PFSK-1 (cell line): ENCODE results near the gene CERS3.

Source experiments
- FOXP2 ChIP-seq: optimal IDR thresholded peaks from 2 replicates; pipeline ENCODE3; 2011; ENCODE audit warnings: borderline replicate concordance, control low read depth, inconsistent platforms; ENCODE audit not compliant: insufficient read depth; ENCODE audit errors: extremely low read length, extremely low read depth
- POLR2AphosphoS5 ChIP-seq: IDR thresholded peaks from 2 replicates; pipeline ENCODE4 v1.6.1; 2012; ENCODE audit warnings: low read depth, mild to moderate bottlenecking, control low read depth, low read length, moderate library complexity
- REST ChIP-seq, 2 experiments: IDR thresholded peaks; 2 replicates each; pipeline versions ENCODE4 v1.6.1 to v1.8.0; 2011 to 2012; ENCODE audit warnings: low read depth in 2 of 2, low read length in 2 of 2, control low read depth in 1 of 2, inconsistent platforms in 1 of 2, mild to moderate bottlenecking in 1 of 2, moderate library complexity in 1 of 2; ENCODE audit not compliant: insufficient read depth in 1 of 2
- SIN3A ChIP-seq: IDR thresholded peaks from 2 replicates; pipeline ENCODE4 v1.6.1; 2012; ENCODE audit warnings: mild to moderate bottlenecking, low read length, moderate library complexity, borderline replicate concordance; ENCODE audit not compliant: insufficient read depth
- TAF1 ChIP-seq: IDR thresholded peaks from 2 replicates; pipeline ENCODE4 v1.6.1; 2012; ENCODE audit warnings: low read length, control low read depth, borderline replicate concordance; ENCODE audit not compliant: insufficient read depth

Gene CERS3

GRCh38 chr15:100565591-100565990 is 36.8 kb upstream of the CERS3 start:
- no peak for TF ChIP-seq REST (IDR thresholded peaks at IDR 0.05; ENCODE audit: insufficient read depth in 1 of 2, low read depth in 2 of 2, low read length in 2 of 2)

GRCh38 chr15:100560323-100560722 is 31.6 kb upstream of the CERS3 start:
- TF ChIP-seq POLR2AphosphoS5 (no peak), SIN3A (no peak), FOXP2 (no peak), REST (IDR thresholded peaks at IDR 0.05; ENCODE audit: insufficient read depth in 1 of 2, low read depth in 2 of 2, low read length in 2 of 2) (no peak), TAF1 (no peak)

GRCh38 chr15:100559330-100559729 is 30.6 kb upstream of the CERS3 start:
- TF ChIP-seq POLR2AphosphoS5 (no peak), FOXP2 (no peak), SIN3A (no peak), REST (IDR thresholded peaks at IDR 0.05; ENCODE audit: insufficient read depth in 1 of 2, low read depth in 2 of 2, low read length in 2 of 2) (no peak), TAF1 (no peak)

- TF ChIP-seq TAF1 (no peak), SIN3A (no peak), FOXP2 (no peak), REST (IDR thresholded peaks at IDR 0.05; ENCODE audit: insufficient read depth in 1 of 2, low read depth in 2 of 2, low read length in 2 of 2) (no peak), POLR2AphosphoS5 (no peak)
Measured at GRCh38 chr15:100558771-100559254, 30.1 kb upstream of the CERS3 start.

GRCh38 chr15:100553468-100553867 is 24.7 kb upstream of the CERS3 start:
- TF ChIP-seq POLR2AphosphoS5 (no peak), TAF1 (no peak), SIN3A (no peak), REST (IDR thresholded peaks at IDR 0.05; ENCODE audit: insufficient read depth in 1 of 2, low read depth in 2 of 2, low read length in 2 of 2) (no peak), FOXP2 (no peak)
